ENCODE data around the gene ADGRG1.
"Not testable (repeated sequence)": the region's sequence is repeated elsewhere in the genome, so short reads cannot be mapped to it uniquely, and the experiment has no call there.

Gene ADGRG1

GRCh38 chr16:57628008-57628781, at the start of gene ADGRG1:
Gene ADGRG1 (plus strand): TSS chr16:57628630. CDS start chr16:57650288, 21,658 bp downstream.
- DNase-seq = peak in 57 of 58 donors; percentile 25 to 94 (median 81)

GRCh38 chr16:57579361-57579665, 49.1 kb upstream of the ADGRG1 start:
- no peak for DNase-seq

- DNase-seq = no peak
Observed at GRCh38 chr16:57585051-57585687, 43.3 kb upstream of the ADGRG1 start.

- no peak for DNase-seq
Observed at GRCh38 chr16:57588831-57589230, 39.6 kb upstream of the ADGRG1 start.

GRCh38 chr16:57589374-57589773, 39.1 kb upstream of the ADGRG1 start:
- DNase-seq = no peak

- DNase-seq = no peak
Observed at GRCh38 chr16:57590654-57591085, 37.8 kb upstream of the ADGRG1 start.

GRCh38 chr16:57591086-57591869, 37.2 kb upstream of the ADGRG1 start:
- peak in 48 of 58 donors; percentile 14 to 76 (median 41) for DNase-seq

GRCh38 chr16:57591870-57592485, 36.5 kb upstream of the ADGRG1 start:
- no peak for DNase-seq

- no peak for DNase-seq
Observed at GRCh38 chr16:57592591-57593003, 35.8 kb upstream of the ADGRG1 start.

GRCh38 chr16:57593021-57593420, 35.4 kb upstream of the ADGRG1 start:
- DNase-seq = no peak

- no peak for DNase-seq
Observed at GRCh38 chr16:57593990-57594389, 34.4 kb upstream of the ADGRG1 start.

- no peak for DNase-seq
Observed at GRCh38 chr16:57594531-57595031, 33.8 kb upstream of the ADGRG1 start.

- not testable (repeated sequence) for DNase-seq
Observed at GRCh38 chr16:57596234-57596633, 32.2 kb upstream of the ADGRG1 start.

- no peak for DNase-seq
Observed at GRCh38 chr16:57598437-57598836, 30.0 kb upstream of the ADGRG1 start.

- peak in 16 of 58 donors; percentile 6 to 48 (median 21) for DNase-seq
Observed at GRCh38 chr16:57600048-57600835, 28.2 kb upstream of the ADGRG1 start.

- DNase-seq = no peak
Observed at GRCh38 chr16:57600952-57601580, 27.4 kb upstream of the ADGRG1 start.

- DNase-seq = no peak
Observed at GRCh38 chr16:57601801-57602478, 26.5 kb upstream of the ADGRG1 start.

GRCh38 chr16:57603115-57604024, 25.1 kb upstream of the ADGRG1 start:
- DNase-seq = no peak
